NCI-H524 (cell line): ENCODE data around the gene POLR2J3.
"Not testable (repeated sequence)": the region's sequence is repeated elsewhere in the genome, so short reads cannot be mapped to it uniquely, and the experiment has no call there.

Experiments used
- DNase-seq, 2 experiments: peaks; one replicate each; lab custom pipeline; 2025; lab: John Stamatoyannopoulos, UW

Gene POLR2J3

GRCh38 chr7:102583495-102583894, 11.1 kb upstream of the POLR2J3 start:
- not testable (repeated sequence) for DNase-seq

- DNase-seq, result not testable (repeated sequence)
Measured at GRCh38 chr7:102581722-102582121, 9.3 kb upstream of the POLR2J3 start.

DNA sequence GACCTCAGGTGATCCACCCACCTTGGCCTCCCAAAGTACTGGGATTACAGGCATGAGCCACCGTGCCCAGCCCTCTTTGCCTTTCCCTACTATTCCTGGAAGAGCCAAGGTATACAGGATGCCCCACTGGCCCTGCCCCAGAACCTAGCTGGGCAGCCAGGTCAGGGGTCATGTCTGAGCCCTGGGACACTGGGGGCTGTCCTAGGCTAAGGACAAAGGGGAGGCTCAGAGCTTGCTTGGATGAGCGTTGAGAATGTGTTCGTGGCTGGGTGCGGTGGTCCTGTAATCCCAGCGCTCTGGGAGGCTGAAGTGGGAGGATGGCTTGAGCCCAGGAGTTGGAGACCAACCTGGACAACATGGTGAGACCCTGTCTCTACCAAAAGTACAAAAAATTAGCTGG, 6.1 kb upstream of the POLR2J3 start:
- not testable (repeated sequence) for DNase-seq

- not testable (repeated sequence) for DNase-seq
Measured at GRCh38 chr7:102577315-102578240, 5.2 kb upstream of the POLR2J3 start.

- not testable (repeated sequence) for DNase-seq
Measured at GRCh38 chr7:102576363-102576762, 4.0 kb upstream of the POLR2J3 start.

DNA sequence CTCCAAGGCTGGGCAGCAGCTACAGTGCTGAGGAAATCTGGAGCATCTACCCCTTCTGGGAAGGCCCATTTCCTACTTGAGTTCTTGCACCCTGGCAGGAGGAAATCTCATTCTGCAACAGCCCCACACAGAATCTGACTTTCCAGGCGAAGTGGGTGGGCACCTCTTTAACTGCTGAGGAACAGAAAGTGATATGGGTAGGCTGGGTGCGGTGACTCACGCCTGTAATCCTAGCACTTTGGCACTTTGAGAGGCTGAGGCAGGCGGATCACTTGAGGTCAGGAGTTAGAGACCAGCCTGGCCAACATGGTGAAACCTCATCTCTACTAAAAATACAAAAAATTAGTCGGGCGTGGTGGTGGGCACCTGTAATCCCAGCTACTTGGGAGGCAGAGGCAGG, 2.2 kb upstream of the POLR2J3 start:
- DNase-seq, result not testable (repeated sequence)

DNA sequence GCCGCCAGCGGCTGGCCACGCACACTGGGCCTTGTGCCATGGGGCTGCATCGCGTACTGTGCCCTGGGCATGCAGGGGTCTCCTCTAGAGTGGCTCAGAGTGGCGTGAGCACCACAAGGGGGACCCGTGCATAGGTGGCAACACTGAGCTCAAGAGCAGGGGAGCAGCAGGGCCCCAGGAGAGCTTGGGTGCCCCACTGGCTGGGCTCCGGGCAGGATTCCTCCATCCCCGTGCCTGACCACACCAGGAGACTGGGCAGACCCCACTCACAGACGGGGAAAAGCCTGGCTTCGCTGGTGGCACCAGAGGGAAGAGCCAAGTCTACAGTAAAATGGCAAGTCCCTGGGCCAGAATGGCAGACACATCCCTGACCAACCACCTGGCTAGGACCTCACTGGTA, 3.8 kb downstream of the POLR2J3 start:
- not testable (repeated sequence) for DNase-seq

DNA sequence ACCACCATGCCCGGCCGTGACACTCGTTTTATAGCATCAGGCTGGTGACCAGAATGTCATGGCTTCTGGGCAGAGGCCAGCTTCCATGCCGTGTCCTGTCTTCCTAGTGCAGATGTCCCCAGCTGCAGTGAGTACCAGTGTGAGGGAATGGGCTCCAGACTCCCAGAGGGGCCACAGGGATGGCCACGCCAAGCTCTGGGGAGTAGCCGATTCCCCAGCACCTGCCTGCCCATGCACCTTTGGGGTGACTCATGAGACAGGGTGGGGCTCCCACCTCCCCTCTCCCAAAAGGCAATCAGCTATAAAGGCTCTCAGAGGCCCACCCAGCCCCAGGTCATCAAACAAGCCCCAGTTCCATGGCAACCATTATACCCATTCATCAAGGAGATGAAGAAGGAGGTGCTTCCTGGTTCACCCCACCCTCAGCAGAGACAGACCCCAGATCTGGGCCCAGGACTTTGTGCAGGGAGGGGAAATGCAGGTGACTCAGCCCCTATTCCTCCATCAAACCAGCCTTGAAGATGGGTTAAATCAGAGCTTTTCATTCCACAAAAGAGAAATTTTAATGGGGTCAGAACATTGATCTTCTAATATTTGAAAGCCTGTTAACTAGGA, 21.5 kb downstream of the POLR2J3 start, which contains the start of gene SPDYE2:
SPDYE2 (plus strand) TSS at position 419 of the 615 bp plus-strand sequence. CDS start 2,030 bp downstream, outside the sequence.
- not testable (repeated sequence) for DNase-seq

- DNase-seq, result not testable (repeated sequence)
Measured at GRCh38 chr7:102546353-102546752, 26.0 kb downstream of the POLR2J3 start.

GRCh38 chr7:102545288-102545687, 27.1 kb downstream of the POLR2J3 start:
- not testable (repeated sequence) for DNase-seq

- DNase-seq, result not testable (repeated sequence)
Measured at GRCh38 chr7:102544372-102544771, 28.0 kb downstream of the POLR2J3 start.

GRCh38 chr7:102543596-102543995, 28.8 kb downstream of the POLR2J3 start, which contains the start of gene UPK3BL2:
UPK3BL2 (minus strand) TSS chr7:102543696; CDS start chr7:102543636, 60 bp downstream.
- not testable (repeated sequence) for DNase-seq

GRCh38 chr7:102542771-102543170, 29.6 kb downstream of the POLR2J3 start:
- not testable (repeated sequence) for DNase-seq

DNA sequence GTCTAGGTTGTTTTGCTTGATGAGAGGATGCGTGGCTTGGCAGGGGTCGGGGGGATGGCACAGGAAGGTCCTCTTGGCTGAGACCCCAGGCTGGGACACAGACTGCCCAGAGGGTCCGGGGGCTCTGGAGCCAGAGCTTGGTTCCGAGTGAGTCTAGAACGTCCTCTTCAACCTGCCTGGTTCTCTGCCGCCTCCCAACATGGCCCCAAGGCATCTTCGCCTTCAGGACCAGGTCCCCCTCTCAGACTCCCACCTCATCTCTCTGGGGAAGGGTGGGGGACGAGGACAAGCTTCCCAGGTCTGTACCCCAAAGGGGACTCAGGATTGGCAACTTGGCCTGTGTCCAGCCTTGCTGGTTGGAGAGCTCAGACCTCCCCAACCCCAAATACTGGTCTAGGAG, 30.3 kb downstream of the POLR2J3 start:
- not testable (repeated sequence) for DNase-seq

DNA sequence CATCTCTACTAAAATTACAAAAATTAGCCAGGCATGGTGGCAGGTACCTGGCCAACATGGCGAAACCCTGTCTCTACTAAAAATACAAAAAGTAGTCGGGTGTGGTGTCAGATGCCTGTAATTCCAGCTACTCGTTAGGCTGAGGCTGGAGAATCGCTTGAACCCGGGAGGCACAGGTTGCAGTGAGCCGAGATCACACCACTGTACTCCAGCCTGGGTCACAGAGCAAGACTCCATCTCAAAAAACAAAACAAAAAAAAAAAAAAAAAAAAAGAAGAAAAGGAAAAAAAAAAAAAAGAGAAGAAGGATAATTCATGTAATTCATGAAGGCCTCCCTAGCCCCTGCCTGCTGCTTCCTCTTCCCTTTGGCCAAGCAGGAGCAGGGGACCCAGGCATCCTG, 31.8 kb downstream of the POLR2J3 start:
- DNase-seq, result not testable (repeated sequence)

- DNase-seq, result not testable (repeated sequence)
Measured at GRCh38 chr7:102535062-102535615, 37.2 kb downstream of the POLR2J3 start.

GRCh38 chr7:102532127-102532526, 40.3 kb downstream of the POLR2J3 start:
- DNase-seq, result not testable (repeated sequence)

GRCh38 chr7:102531583-102531982, 40.8 kb downstream of the POLR2J3 start:
- DNase-seq, result not testable (repeated sequence)

DNA sequence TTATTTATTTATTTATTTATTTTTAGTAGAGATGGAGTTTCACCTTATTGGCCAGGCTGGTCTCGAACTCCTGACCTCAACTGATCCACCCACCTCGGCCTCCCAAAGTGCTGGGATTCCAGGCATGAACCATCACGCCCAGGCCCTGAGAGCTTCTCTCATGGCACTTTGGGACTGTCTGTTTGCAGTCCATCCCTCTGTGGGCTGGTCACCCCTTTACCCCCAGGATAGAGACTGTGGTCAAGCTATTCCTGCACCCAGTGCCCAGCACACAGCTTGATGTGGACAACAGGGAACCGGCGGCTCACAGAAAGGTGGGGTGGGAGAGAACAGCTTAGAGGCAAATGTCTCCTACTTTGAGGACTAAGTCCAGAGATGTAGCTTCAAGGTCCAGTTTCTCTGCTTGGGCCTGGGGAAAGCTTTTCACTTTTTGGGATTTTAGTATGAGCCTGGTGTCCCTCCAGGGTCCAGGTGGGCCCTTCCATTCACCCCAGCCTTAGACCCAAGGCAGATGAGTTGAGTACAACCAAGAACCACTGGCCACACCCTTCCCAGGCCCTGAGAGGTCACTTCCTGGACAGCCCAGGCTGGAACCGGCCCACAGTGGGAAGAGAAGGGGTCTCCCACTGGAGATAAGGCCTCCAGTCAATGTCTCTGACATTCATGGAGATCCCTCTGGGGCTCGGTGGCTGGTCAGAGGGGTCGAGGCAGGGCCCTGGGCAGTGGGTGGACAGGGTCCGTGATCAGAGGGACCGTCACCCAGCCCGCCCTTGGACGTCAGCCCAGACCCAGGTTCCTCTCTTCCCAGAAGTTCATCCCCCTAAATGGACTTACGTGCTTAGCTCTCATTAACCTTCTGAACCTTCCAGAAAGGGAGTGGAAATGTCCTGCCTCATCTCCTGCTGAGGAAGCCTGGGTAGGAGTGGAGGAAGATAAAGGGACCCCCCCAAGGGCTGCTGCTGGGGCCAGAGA, 44.3 kb downstream of the POLR2J3 start:
- DNase-seq, result not testable (repeated sequence)

GRCh38 chr7:102527182-102527581, 45.2 kb downstream of the POLR2J3 start:
- not testable (repeated sequence) for DNase-seq

DNA sequence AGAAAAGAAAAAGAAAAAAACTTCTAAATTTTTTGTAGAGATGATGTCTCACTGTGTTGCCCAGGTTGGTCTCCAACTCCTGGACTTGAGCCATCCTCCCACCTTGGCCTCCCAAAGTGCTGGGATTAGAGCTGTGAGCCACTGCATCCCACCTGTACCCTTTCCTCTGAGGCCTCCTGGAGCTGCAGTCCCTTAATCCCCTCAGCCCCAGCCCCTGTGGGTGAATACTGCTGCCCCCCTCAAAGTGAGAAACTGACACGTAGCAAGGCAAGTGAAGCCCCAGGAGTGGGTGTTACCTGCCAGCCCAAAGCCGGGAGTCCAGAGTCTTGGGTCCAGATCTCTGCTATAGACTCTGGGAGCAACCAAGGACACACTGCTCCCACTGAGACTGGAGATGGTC, 47.6 kb downstream of the POLR2J3 start:
- not testable (repeated sequence) for DNase-seq
